H1 (cell line): ENCODE measurements around the gene NME8. TPM values are rescaled to one million over a fixed set of nuclear protein-coding genes. Genes with fewer than 3 reads are reported as not detected.

Experiments used
- CTCF ChIA-PET: fragments of 300-600 bp; sonication (Branson Sonifier 250); formaldehyde crosslinking; loops from one replicate; lab custom pipeline; 2021; ENCODE audit not compliant: partially characterized antibody; lab: Charles Lee
- POLR2A ChIA-PET: fragments of 300-600 bp; sonication (Branson Sonifier 250); formaldehyde crosslinking; loops from one replicate; lab custom pipeline; 2021; ENCODE audit warnings: inconsistent platforms; ENCODE audit not compliant: partially characterized antibody; lab: Charles Lee
- DNase-seq, 2 experiments: peaks; one replicate each; pipeline versions ENCODE4 v3.0.0 to v3.0.0-alpha.2; 2010 to 2022; ENCODE audit warnings: low spot score in 2 of 2, low read depth in 1 of 2, mixed read lengths in 1 of 2
- FAIRE-seq: peaks from 2 replicates; lab custom pipeline; 2011; peaks lifted over from hg19 to GRCh38; lab: Jason Lieb, UNC
- H2AFZ ChIP-seq: 2 replicates; pipeline ENCODE4 v1.8.1; 2012; ENCODE audit warnings: low read length, inconsistent platforms
- H2AK5ac ChIP-seq: 2 replicates; pipeline ENCODE4 v1.6.1; 2013; ENCODE audit warnings: low read depth, low read length
- H2BK120ac ChIP-seq: replicated peaks from 2 replicates; pipeline ENCODE3; 2013; ENCODE audit warnings: low read depth, low read length, inconsistent platforms
- H2BK12ac ChIP-seq: 2 replicates; pipeline ENCODE4 v1.6.1; 2013; ENCODE audit warnings: low read depth, low read length
- H2BK15ac ChIP-seq: 2 replicates; pipeline ENCODE4 v1.6.1; 2013; ENCODE audit warnings: low read length
- H2BK20ac ChIP-seq: 2 replicates; pipeline ENCODE4 v1.6.1; 2013; ENCODE audit warnings: low read length
- H2BK5ac ChIP-seq: 2 replicates; pipeline ENCODE4 v1.6.1; 2013; ENCODE audit warnings: low read depth, low read length
- H3K14ac ChIP-seq: 2 replicates; pipeline ENCODE4 v1.6.1; 2013; ENCODE audit warnings: inconsistent platforms; ENCODE audit not compliant: insufficient read length
- H3K18ac ChIP-seq: 2 replicates; pipeline ENCODE4 v1.6.1; 2013; ENCODE audit warnings: low read length; ENCODE audit errors: extremely low read depth
- H3K23ac ChIP-seq: 2 replicates; pipeline ENCODE4 v1.6.1; 2013; ENCODE audit warnings: inconsistent platforms; ENCODE audit not compliant: insufficient read length
- H3K23me2 ChIP-seq: 2 replicates; pipeline ENCODE4 v1.6.1; 2013; ENCODE audit warnings: low read depth, low read length
- H3K27ac ChIP-seq: 2 replicates; pipeline ENCODE4 v1.6.1; 2011; ENCODE audit warnings: low read depth, low read length, inconsistent platforms
- H3K27me3 ChIP-seq, 4 experiments: replicated peaks in 1 of 4; 1 replicate in 1 of 4; 2 replicates in 3 of 4; pipeline versions ENCODE4 v1.6.1 to v1.8.1; 2011 to 2013; ENCODE audit warnings: low read length in 3 of 4, mild to moderate bottlenecking in 3 of 4, inconsistent platforms in 2 of 4, mixed read lengths in 2 of 4, moderate library complexity in 1 of 4; ENCODE audit not compliant: control insufficient read depth in 3 of 4, insufficient read depth in 3 of 4; ENCODE audit errors: extremely low read depth in 1 of 4
- H3K36me3 ChIP-seq, 4 experiments: 2 replicates each; pipeline versions ENCODE4 v1.6.1 to v1.8.1; 2011 to 2013; ENCODE audit warnings: mild to moderate bottlenecking in 4 of 4, low read length in 3 of 4, moderate library complexity in 2 of 4, control low read depth in 1 of 4, inconsistent platforms in 1 of 4; ENCODE audit not compliant: insufficient read depth in 4 of 4, control insufficient read depth in 2 of 4
- H3K4ac ChIP-seq: replicated peaks from 2 replicates; pipeline ENCODE3; 2013; ENCODE audit warnings: low read length, low read depth, mixed read lengths, inconsistent platforms; ENCODE audit not compliant: insufficient read length
- H3K4me1 ChIP-seq, 4 experiments: replicated peaks in 1 of 4; 1 replicate in 1 of 4; 2 replicates in 3 of 4; pipeline versions ENCODE4 v1.6.1 to v1.8.1; 2011 to 2013; ENCODE audit warnings: low read length in 3 of 4, inconsistent platforms in 2 of 4, mixed read lengths in 1 of 4; ENCODE audit not compliant: insufficient read depth in 4 of 4, control insufficient read depth in 3 of 4
- H3K4me2 ChIP-seq, 2 experiments: 2 replicates each; pipeline versions ENCODE4 v1.6.1 to v1.8.1; 2011 to 2013; ENCODE audit warnings: low read depth in 2 of 2, low read length in 2 of 2, control low read depth in 1 of 2, inconsistent platforms in 1 of 2, mild to moderate bottlenecking in 1 of 2; ENCODE audit not compliant: insufficient read depth in 1 of 2
- H3K4me3 ChIP-seq, 4 experiments: fragments of 200-600, 300-600 bp in 1 of 4; sonication (generic), shearing (Covaris generic), sonication (Bioruptor Twin) in 1 of 4; 2 replicates each; pipeline versions ENCODE4 v1.5.1 to v1.8.1; 2011 to 2016; ENCODE audit warnings: low read length in 4 of 4, low read depth in 3 of 4, control low read depth in 2 of 4, inconsistent platforms in 2 of 4, mild to moderate bottlenecking in 2 of 4, mixed read lengths in 1 of 4, moderate library complexity in 1 of 4; ENCODE audit not compliant: insufficient read depth in 2 of 4; ENCODE audit errors: extremely low read depth in 1 of 4
- H3K56ac ChIP-seq: replicated peaks from 2 replicates; pipeline ENCODE3; 2013; ENCODE audit warnings: low read depth, mild to moderate bottlenecking, mixed read lengths, low read length, inconsistent platforms; ENCODE audit not compliant: insufficient read length
- H3K79me1 ChIP-seq: 2 replicates; pipeline ENCODE4 v1.6.1; 2013; ENCODE audit warnings: low read depth, low read length, control low read depth
- H3K79me2 ChIP-seq, 2 experiments: 2 replicates each; pipeline versions ENCODE4 v1.6.1 to v1.8.1; 2012 to 2013; ENCODE audit warnings: low read length in 2 of 2, mild to moderate bottlenecking in 2 of 2, inconsistent platforms in 1 of 2; ENCODE audit not compliant: insufficient read depth in 2 of 2, control insufficient read depth in 1 of 2
- H3K9ac ChIP-seq, 4 experiments: replicated peaks in 1 of 4; 1 replicate in 1 of 4; 2 replicates in 3 of 4; pipeline versions ENCODE4 v1.6.1 to v1.8.1; 2011 to 2013; ENCODE audit warnings: low read depth in 3 of 4, low read length in 3 of 4, control low read depth in 2 of 4, mild to moderate bottlenecking in 2 of 4, moderate library complexity in 2 of 4, inconsistent platforms in 1 of 4; ENCODE audit errors: extremely low read depth in 1 of 4
- H3K9me3 ChIP-seq, 2 experiments: 2 replicates each; pipeline versions ENCODE4 v1.6.1 to v1.8.1; 2012 to 2013; ENCODE audit warnings: mild to moderate bottlenecking in 2 of 2, moderate library complexity in 2 of 2, control low read depth in 1 of 2, inconsistent platforms in 1 of 2, low read depth in 1 of 2, low read length in 1 of 2, mixed read lengths in 1 of 2; ENCODE audit not compliant: insufficient read depth in 2 of 2
- H4K20me1 ChIP-seq, 2 experiments: replicated peaks in 1 of 2; 2 replicates each; pipeline versions ENCODE3 to v1.8.1; 2011 to 2013; ENCODE audit warnings: inconsistent platforms in 2 of 2, low read length in 2 of 2, mild to moderate bottlenecking in 1 of 2; ENCODE audit not compliant: insufficient read depth in 2 of 2, control insufficient read depth in 1 of 2
- H4K5ac ChIP-seq: 2 replicates; pipeline ENCODE4 v1.6.1; 2013; ENCODE audit warnings: low read length, low read depth, mixed read lengths, inconsistent platforms; ENCODE audit not compliant: insufficient read length
- H4K8ac ChIP-seq: 2 replicates; pipeline ENCODE4 v1.8.0; 2013; ENCODE audit warnings: mild to moderate bottlenecking, moderate library complexity, low read length, inconsistent platforms; ENCODE audit not compliant: insufficient read depth; ENCODE audit errors: extremely low read depth
- H4K91ac ChIP-seq: replicated peaks from 2 replicates; pipeline ENCODE3; 2013; ENCODE audit warnings: low read length, mixed read lengths, inconsistent platforms; ENCODE audit not compliant: insufficient read length
- CREB1 ChIP-seq: IDR thresholded peaks from 2 replicates; pipeline ENCODE4 v1.6.1; 2012; ENCODE audit warnings: inconsistent platforms
- MAFK ChIP-seq: IDR thresholded peaks from 2 replicates; pipeline ENCODE4 v1.6.1; 2012; ENCODE audit warnings: low read depth, mild to moderate bottlenecking, improper control_type of control experiment, low read length
- NRF1 ChIP-seq: IDR thresholded peaks from 2 replicates; pipeline ENCODE4 v1.6.1; 2011; ENCODE audit warnings: mild to moderate bottlenecking, low read depth, low read length, improper control_type of control experiment
- RBBP5 ChIP-seq: IDR thresholded peaks from 2 replicates; pipeline ENCODE4 v1.7.1; 2012; ENCODE audit warnings: low read depth, mild to moderate bottlenecking, inconsistent platforms, low read length, moderate library complexity, borderline replicate concordance
- RNF2 ChIP-seq: fragments of 200-900, 300-1000 bp; sonication (generic); IDR thresholded peaks from 2 replicates; pipeline ENCODE4 v1.7.1; 2016; ENCODE audit warnings: borderline replicate concordance, low read depth, mild to moderate bottlenecking, antibody characterized with exemption, low read length; ENCODE audit not compliant: poor library complexity, severe bottlenecking; ENCODE audit errors: missing control alignments
- SP2 ChIP-seq: IDR thresholded peaks from 2 replicates; pipeline ENCODE4 v1.6.1; 2012; ENCODE audit warnings: mild to moderate bottlenecking, low read length, inconsistent platforms
- SRF ChIP-seq: IDR thresholded peaks from 2 replicates; pipeline ENCODE4 v1.6.1; 2011; ENCODE audit warnings: mild to moderate bottlenecking, low read depth, low read length, moderate library complexity
- WGBS, 2 experiments: shearing (Covaris generic) in 1 of 2; methylation state at CpG; one replicate each; pipeline versions ENCODE4 v1.1.6 to v1.1.7; 2013 to 2015; ENCODE audit warnings: low lambda C conversion rate in 2 of 2, mixed read lengths in 2 of 2, inconsistent platforms in 1 of 2, low coverage in 1 of 2, missing lambda C conversion rate in 1 of 2; ENCODE audit not compliant: insufficient replicate concordance in 2 of 2, insufficient coverage in 1 of 2, insufficient read length in 1 of 2; ENCODE audit errors: extremely low coverage in 1 of 2, missing lambda C conversion rate in 1 of 2; 5-methylcytosine and 5-hydroxymethylcytosine counted together
- polyA plus RNA-seq, 7 experiments: library from polyadenylated mRNA; depleted of rRNA in 3 of 7; stranded (reverse) in 5 of 7; unstranded in 2 of 7; fragments of >200 nt in 5 of 7; fragments of 200-250 nt in 2 of 7; gene quantifications; 1 replicate in 5 of 7; 2 replicates in 1 of 7; 4 replicates in 1 of 7; pipeline versions ENCODE4 v1.2.1 to v1.2.3, GENCODE V29; 2011 to 2013; ENCODE audit warnings: missing spikeins in 2 of 7, mixed read lengths in 2 of 7
- total RNA-seq: library from RNA; stranded (reverse); fragmentation: NEBNext Ultra II Directional; extraction: Animal tissue kit (Norgen Biotek cat#: 25700); gene quantifications from 2 replicates; pipeline ENCODE4 v1.2.1, GENCODE V29; 2021

NME8 gene
- total and polyA plus RNA-seq, 2 of the 8 experiments (the other 6 are each of a cell fraction or from before 2014, with no cell fraction given): 0.22 to 0.44 TPM

DNA sequence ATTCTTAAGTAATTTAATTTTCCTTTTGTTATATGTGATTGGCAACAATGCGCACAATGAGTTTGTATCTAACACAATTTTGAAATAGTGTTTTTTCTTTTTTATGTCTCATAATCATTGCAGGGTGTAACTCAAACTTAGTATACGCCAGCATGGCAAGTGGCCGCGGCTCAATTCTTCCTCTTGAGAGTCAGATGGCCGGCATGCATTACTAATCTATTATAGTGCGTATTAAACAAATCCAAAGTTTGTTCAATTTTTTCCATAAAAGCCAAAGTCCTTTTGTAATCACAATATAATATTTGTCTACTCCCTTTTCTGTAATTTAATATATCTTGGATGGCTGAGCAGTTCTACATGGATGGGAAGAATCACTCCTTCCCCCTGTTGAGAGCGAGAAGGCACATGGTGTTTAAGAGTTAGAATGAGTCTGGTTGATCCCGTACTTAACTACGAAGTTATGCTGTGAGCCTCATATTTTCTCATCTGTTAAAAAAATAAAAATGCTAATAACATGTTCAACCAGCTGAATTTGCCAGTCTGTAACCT lies 84.7 kb downstream of the NME8 start:
- Histone ChIP-seq H4K8ac (no peak overlapping the region), H2AFZ (no peak overlapping the region), H3K9ac (no peak overlapping the region), H3K4ac (no peak overlapping the region), H4K20me1 (no peaks in the 10 kb centered on the region), H3K14ac (no peak overlapping the region), H3K36me3 (no peaks in the 10 kb centered on the region), H3K4me1 (no peaks in the 10 kb centered on the region), H3K4me3 (no peak overlapping the region), H4K91ac (no peak overlapping the region), H3K56ac (no peak overlapping the region), H2BK12ac (no peak overlapping the region), H2BK20ac (no peak overlapping the region), H3K79me2 (no peaks in the 10 kb centered on the region), H4K5ac (no peak overlapping the region), H2BK5ac (no peak overlapping the region), H2AK5ac (no peak overlapping the region), H2BK120ac (no peak overlapping the region), H3K9me3 (no peaks in the 10 kb centered on the region; a peak in 1 of 4 replicates), H3K18ac (no peak overlapping the region), H3K4me2 (no peak overlapping the region), H3K27ac (no peak overlapping the region), H3K27me3 (no peaks in the 10 kb centered on the region), H3K23ac (no peak overlapping the region), H3K79me1 (no peaks in the 10 kb centered on the region), H3K23me2 (no peaks in the 10 kb centered on the region), H2BK15ac (no peak overlapping the region)
- ChIA-PET CTCF (interaction anchor here (1.0 to 2.5 kb wide), 4 partner anchors 10 to 124 kb away, joined by 4 to 11 read pairs (median 6); partner anchors contain the start of genes EPDR1 and SFRP4), POLR2A (no interaction called here)
- DNase-seq (no peak), FAIRE-seq (no peak)
- 90% methylated on average over 9 of the region's 9 CpGs; no CpG with 5 or more reads in 1 of the 2 experiments for WGBS, 2 experiments
- TF ChIP-seq CREB1: no peak
- TF ChIP-seq SRF: no peak
- TF ChIP-seq RNF2: no peak
- no peak for TF ChIP-seq SP2
- TF ChIP-seq MAFK: no peak
- no peak for TF ChIP-seq RBBP5
- TF ChIP-seq NRF1: no peak
